GM21619 (cell line): ENCODE results near the gene SMC1A.
"Not testable (repeated sequence)": the region's sequence is repeated elsewhere in the genome, so short reads cannot be mapped to it uniquely, and the experiment has no call there.

ENCODE experiments used
- ATAC-seq: cut with Tn5 transposase; IDR thresholded peaks from one replicate; pipeline ENCODE4 v1.9.1; 2021; ENCODE audit not compliant: unreplicated experiment

SMC1A gene

DNA sequence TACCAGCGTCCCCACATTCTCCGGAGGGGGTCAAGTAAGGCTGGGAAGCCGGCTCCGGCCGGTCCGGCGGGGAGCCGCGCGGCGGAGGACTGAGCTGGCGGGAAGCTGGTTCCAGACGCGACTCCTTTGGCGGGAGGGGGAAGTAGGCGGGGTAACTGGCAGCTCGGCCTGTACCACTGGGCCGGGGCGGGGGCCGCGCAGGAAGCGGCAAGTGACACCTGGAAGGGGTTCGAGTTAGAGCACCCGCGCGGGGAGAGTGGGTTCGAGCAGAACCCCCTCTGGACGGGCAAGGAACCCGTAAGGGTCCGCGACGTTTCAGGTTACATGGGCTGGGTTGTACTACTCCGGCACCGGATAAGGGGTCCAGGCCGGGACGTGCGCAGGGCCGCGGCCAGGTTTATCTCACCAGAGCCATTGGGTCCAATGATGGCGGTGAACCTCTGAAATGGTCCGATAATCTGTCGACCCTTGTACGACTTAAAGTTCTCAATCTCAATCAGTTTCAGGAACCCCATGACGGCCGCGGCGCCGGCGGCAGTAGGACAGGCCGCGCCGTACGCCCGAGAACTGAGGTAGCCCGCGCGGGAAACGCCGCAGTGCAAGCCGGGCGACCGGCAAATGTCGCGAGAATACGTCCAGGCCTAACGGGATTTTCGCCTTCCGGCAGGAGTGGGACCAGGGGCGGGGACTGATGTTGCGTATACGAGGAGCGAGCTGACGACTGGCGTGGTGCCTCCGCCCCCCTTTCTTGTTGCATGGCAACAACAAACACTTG lies at the start of gene SMC1A:
TSS of gene SMC1A (minus strand) at position 569 of the 775 bp plus-strand sequence. CDS start at position 515, 54 bp downstream.
- peak; percentile 92 for ATAC-seq

- ATAC-seq = no peak
These were observed 48.9 kb upstream of the SMC1A start for GRCh38 chrX:53471346-53471745.

DNA sequence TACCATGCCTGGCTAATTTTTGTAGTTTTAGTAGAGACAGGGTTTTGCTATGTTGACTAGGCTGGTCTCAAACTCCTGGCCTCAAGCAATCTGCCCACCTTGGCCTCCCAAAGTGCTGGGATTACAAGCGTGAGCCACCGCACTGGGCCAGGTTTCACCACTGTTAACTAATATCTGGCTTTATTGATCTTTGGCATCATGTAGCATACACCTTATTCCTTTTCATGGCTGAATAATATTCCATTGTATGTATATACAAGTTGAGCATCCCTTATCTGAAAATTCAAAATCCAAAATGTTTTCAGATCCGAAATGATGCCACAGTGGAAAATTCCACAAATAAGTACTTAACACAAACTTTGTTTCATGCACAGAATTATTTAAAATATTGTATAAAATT lies 46.2 kb upstream of the SMC1A start:
- ATAC-seq = not testable (repeated sequence)

DNA sequence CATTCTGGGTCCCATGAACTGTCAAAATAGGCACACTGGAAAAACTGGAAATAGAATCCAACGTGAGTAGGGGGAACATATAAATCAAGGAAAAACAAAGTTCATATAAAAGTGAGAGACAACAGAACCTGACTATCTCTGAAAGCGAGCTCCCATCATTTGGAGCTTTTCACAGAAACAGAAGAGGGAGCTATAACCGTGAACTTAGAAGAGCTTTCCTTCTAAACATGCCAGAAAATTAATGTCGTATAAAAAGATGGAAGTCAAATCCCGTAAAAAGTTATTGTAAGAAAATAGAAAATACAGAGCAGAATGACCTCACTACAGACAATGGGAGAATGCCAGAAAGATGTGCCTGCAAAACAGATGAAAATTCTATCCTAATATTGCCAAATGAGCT lies 35.6 kb upstream of the SMC1A start:
- ATAC-seq = no peak

GRCh38 chrX:53456254-53456653 lies 33.8 kb upstream of the SMC1A start:
- ATAC-seq = no peak

DNA sequence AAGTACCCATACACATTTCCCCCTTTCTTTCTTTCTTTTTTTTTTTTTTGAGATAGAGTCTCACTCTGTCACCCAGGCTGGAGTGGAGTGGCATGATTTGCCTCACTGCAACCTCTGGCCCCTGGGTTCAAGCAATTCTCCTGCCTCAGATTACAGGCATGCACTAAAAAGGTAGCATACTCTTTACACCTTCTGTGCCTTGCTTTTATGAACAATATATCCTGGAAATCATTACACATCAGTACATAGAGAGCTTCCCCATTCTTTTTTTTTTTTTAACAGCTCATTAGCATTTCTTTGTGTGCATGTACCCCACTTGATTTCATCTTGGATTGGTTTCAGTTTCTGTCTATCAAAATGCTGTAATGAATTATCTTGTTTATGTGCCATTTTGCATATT lies 30.4 kb upstream of the SMC1A start:
- no peak for ATAC-seq

GRCh38 chrX:53449632-53450031 lies 27.2 kb upstream of the SMC1A start:
- ATAC-seq = no peak

DNA sequence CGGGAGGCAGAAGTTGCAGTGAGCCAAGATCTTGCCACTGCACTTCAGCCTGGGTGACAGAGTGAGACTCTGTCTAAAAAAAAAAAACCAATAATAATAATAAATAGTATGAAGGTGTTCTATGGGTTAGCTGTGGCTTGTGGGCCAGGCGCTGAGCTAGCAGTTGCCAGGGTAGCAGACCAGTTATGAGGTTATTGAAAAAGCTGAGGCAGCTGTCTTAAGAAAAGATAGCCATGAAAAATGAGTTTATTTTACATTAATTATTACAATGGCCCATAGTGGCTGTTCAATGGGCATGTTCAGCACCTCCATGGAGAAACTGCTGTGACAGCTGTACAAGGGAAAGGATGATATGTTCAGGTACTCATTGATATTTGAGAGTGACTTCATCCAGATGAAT lies 25.0 kb upstream of the SMC1A start:
- no peak for ATAC-seq

- ATAC-seq = no peak
These were observed 23.5 kb upstream of the SMC1A start for GRCh38 chrX:53445977-53446376.

- no peak for ATAC-seq
These were observed 19.8 kb upstream of the SMC1A start for GRCh38 chrX:53442322-53442631.

DNA sequence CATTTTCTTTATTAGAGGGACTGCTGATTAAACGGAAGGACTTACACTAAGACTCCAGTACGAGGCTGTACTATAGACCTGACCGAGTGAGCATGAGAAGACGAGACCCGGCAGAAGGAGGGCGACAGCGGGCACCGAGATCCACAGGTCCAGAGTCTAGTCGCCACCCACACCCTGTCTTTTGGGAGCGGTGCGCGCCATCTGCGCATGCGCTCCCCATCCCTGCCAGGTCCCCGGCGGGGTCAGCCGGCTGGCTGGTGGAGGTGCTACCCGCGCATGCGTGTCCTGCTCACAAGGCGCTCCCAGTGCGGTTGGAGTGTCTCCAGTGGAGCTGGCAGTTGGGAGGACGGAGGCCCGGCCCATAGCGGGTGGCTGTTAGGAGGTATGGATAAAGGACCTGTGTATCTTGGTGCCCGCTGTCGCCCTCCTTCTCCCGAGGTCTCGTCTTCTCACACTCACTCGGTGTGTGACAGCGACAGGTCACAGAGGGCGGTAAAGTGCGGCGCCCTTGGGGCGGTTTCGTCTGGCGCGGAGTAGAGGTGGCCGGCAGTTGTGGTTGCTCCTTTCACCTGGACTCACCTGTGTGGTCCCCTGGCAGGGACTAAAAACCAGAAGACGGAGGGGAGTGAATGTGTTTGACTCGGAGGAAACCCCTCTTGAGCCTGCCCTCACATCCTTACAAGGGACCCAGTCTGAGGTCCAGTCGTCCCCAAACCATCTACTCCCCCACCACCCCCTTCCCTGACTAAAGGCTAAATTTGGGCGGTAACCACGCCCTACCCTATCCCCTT lies 19.3 kb upstream of the SMC1A start:
- ATAC-seq = peak; percentile 71

- no peak for ATAC-seq
These were observed 18.4 kb upstream of the SMC1A start for GRCh38 chrX:53440621-53441517.

DNA sequence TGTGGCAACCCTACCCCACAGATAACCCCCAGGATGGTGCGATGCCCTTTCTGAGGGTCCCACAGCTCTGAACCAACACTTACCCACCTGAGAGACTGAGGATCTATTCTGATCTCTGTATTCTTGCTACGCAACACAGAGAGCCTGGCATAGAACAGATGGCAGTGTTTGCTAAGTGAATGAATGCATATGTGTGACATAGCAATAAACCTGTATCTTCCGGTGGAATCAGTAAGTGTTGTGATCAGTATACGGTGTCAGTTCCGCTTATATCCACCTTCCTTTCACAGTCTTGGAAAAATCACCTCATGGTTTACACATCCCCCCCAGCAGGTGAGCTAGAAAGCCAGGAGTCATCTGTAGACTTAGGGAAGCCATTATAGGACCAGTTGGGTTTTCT lies 17.6 kb upstream of the SMC1A start:
- ATAC-seq = no peak

GRCh38 chrX:53438832-53439230 lies 16.4 kb upstream of the SMC1A start:
- no peak for ATAC-seq

DNA sequence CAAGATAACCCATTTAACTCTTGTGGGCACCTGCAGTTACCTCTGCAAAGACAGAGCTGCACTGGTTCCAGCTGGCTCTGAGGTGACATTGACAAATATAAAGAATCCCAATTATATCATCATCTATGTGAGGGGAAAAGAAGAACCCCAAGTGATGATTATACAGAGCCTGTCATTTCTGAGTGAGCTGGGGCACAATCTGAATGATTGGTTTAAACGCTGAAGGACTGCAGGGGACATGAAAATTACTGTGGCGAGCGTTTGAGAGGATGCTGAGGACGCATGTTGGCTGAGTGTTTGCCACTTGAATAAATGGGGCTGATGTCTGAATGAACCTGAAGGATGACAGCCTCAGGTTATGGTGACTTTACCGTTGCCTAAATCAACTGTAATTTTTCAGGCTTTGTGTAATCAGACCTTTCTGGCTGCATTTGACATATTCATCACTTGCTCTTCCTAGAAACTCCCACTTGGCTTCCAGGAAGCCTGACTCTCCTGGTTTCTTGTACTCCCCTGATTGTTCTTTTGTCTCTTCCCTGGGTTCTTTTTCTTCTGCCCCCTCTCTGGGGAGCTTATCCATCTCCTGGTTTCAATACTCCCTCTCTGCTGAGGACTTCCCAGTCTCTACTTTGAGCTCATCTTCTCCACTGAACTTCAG lies 15.8 kb upstream of the SMC1A start:
- ATAC-seq = no peak

DNA sequence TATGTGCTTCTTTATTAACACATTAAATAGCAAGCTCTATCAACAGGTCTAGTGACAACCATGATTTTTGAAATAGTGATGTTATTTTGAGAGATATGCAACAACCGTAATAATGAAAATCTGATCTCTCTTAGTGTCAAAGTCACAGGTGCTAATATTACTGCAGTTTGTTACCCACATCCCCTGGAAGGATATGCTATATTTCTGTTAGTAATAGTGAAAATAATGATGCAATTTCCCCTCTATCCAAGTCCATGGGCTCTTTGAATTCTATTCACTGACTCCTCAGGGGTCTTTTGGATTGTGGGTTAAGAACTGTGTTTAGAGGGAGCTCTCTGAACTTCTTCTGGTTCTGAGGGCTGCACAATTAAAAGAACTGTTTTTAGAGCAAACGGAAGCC lies 14.8 kb upstream of the SMC1A start:
- no peak for ATAC-seq

DNA sequence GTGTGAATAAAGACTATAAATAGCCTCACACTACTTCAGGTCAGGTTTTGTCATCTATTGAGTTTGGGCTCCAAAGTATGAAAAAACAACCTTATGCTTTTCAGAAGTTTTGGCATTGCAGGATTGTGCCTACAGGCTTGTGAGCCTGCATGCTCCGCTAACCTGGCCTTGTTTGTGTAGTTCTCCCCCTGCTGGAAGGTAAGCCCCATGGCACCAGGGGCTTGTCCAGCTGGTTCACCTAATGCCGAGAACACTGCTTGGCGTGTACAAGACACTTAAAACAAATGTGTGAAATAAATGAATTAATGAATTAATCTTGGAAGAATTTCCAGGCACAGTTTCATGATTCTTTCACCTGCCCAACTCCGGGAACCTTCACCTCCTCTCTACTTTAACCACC lies 13.5 kb upstream of the SMC1A start:
- ATAC-seq = peak; percentile 64

- peak; percentile 90 for ATAC-seq
These were observed 11.5 kb upstream of the SMC1A start, which contains the start of gene HSD17B10 for GRCh38 chrX:53433651-53434639. HSD17B10 (minus strand) TSS chrX:53434370; CDS start chrX:53434345, 25 bp downstream.

DNA sequence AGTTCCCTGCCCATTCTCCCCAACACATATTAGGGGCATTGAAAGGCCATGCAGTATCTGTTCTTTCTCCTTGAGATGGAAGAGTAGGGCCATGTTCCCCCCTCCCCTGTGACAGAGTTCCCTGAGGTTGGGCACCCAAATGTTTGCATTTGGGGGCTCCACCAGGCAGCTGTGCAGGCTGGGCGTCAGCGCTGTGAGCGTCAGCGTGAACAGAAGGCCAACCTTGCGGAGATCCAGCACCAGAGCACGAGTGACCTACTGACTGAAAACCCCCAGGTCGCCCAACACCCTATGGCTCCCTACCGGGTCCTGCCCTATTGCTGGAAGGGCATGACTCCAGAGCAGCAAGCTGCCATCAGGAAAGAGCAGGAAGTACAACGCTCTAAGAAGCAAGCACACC lies 7.8 kb upstream of the SMC1A start:
- ATAC-seq = no peak

GRCh38 chrX:53429755-53430154 lies 7.3 kb upstream of the SMC1A start:
- ATAC-seq = no peak
